Measurements from ENCODE around the gene MIDN.

DNA sequence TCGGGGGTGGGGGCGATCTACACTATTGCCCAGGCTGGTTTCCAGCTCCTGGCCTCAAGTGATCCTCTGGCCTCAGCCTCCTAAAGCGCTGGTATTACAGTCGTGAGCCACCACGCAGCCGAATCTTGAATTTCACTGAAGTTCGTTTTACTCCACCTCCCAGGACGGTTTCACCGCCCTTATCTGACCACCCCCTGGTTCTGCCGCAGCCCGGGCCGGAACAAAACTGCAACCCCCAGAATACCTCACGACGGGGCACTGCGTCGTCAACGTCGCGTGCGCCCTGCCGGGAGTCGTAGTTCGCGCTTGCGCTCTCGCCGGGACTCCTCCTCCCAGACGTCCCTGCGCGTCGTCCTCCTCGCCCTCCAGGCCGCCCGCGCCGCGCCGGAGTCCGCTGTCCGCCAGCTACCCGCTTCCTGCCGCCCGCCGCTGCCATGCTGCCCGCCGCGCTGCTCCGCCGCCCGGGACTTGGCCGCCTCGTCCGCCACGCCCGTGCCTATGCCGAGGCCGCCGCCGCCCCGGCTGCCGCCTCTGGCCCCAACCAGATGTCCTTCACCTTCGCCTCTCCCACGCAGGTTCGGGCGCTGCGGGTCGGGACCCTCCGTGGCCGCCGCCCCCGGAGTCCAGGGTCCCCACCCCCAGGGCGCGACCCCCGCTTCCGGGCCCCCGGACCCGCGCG, 6.8 kb upstream of the MIDN start, which contains the start of gene ATP5F1D:
- TF ChIP-seq YY1 (IDR thresholded peaks at IDR 0.05; ENCODE audit: insufficient read depth, insufficient read length) (no peak), ZNF274 (IDR thresholded peaks at IDR 0.05; ENCODE audit: low read depth, low read length) (no peak), SUZ12 (IDR thresholded peaks at IDR 0.05; ENCODE audit: extremely low read depth, insufficient read depth, insufficient read length) (no peak)
